Measurements from ENCODE around the gene ZNF207. TPM values are rescaled to one million over a fixed set of nuclear protein-coding genes. Genes with fewer than 3 reads are reported as not detected.

The ZNF207 gene
- total and polyA plus RNA-seq, 2 donors (not counting 1 experiment from before 2014, with no cell fraction given) = 135 to 314 TPM

GRCh38 chr17:32356750-32357149 lies 6.8 kb downstream of the ZNF207 start:
- ChIA-PET CTCF (no interaction called here), POLR2A (no interaction called here)
- no peak for DNase-seq
- Mint-ChIP-seq H3K4me3 (no peak overlapping the region), H3K9me3 (ENCODE audit: insufficient read depth) (no peaks in the 10 kb centered on the region), H3K27me3 (no peaks in the 10 kb centered on the region), H3K4me1 (peaks cover 38% of the 10 kb centered on the region), H3K27ac (no peak overlapping the region)
- no peaks in the 10 kb centered on the region for H3K27me3 ChIP-seq (replicated peaks in 1 of 4; ENCODE audit: control extremely low read depth in 1 of 4, control insufficient read depth in 3 of 4, insufficient read depth in 4 of 4, low read length in 3 of 4)
- no peak overlapping the region for H3K9ac ChIP-seq (ENCODE audit: low read length)
- H2AFZ ChIP-seq (ENCODE audit: insufficient read depth, low read depth, low read length, poor library complexity, severe bottlenecking) = no peak overlapping the region
- H3K4me3 ChIP-seq (ENCODE audit: control extremely low read depth in 1 of 5, extremely low read depth in 1 of 5, insufficient read depth in 1 of 5, low read depth in 2 of 5, low read length in 4 of 5) = no peak overlapping the region
- 100% methylated on average over 4 of the region's 5 CpGs for WGBS (ENCODE audit: insufficient coverage)
- ATAC-seq (ENCODE audit: low read depth) = no peak
- no peak overlapping the region for H3K4me2 ChIP-seq (replicated peaks; ENCODE audit: low read depth, low read length, poor library complexity, severe bottlenecking)
- TF ChIP-seq EZH2 (IDR thresholded peaks at IDR 0.05; ENCODE audit: borderline replicate concordance, insufficient read depth, low read depth, low read length, poor library complexity, severe bottlenecking) = no peak
- no peak for TF ChIP-seq CTCF (IDR thresholded peaks at IDR 0.05)
- H3K36me3 ChIP-seq (replicated peaks in 1 of 2; ENCODE audit: control extremely low read depth in 1 of 2, control insufficient read depth in 1 of 2, extremely low read depth in 1 of 2, insufficient read depth in 2 of 2, low read length in 1 of 2) = peaks cover 4 to 81% of the 10 kb centered on the region in 2 experiments
- intact Hi-C loops (cut with micrococcal nuclease) = loop anchor here (10.0 kb wide), 1 partner anchor 518 kb away; the partner anchor contains the start of gene MYO1D
- peaks cover 24 to 32% of the 10 kb centered on the region in 2 donors for H3K4me1 ChIP-seq (ENCODE audit: control insufficient read depth in 2 of 2, insufficient read depth in 2 of 2, low read length in 2 of 2)
- H4K20me1 ChIP-seq (ENCODE audit: control insufficient read depth, insufficient read depth, low read length, poor library complexity, severe bottlenecking) = peaks cover 85% of the 10 kb centered on the region
- no peaks in the 10 kb centered on the region for H3K9me3 ChIP-seq (ENCODE audit: control extremely low read depth in 1 of 3, control insufficient read depth in 2 of 3, insufficient read depth in 1 of 3, low read length in 2 of 3)
- peaks cover 95% of the 10 kb centered on the region for H3K79me2 ChIP-seq (ENCODE audit: control insufficient read depth, insufficient read depth, low read length)
- no peak overlapping the region for H3K27ac ChIP-seq (ENCODE audit: low read length in 2 of 2)

DNA sequence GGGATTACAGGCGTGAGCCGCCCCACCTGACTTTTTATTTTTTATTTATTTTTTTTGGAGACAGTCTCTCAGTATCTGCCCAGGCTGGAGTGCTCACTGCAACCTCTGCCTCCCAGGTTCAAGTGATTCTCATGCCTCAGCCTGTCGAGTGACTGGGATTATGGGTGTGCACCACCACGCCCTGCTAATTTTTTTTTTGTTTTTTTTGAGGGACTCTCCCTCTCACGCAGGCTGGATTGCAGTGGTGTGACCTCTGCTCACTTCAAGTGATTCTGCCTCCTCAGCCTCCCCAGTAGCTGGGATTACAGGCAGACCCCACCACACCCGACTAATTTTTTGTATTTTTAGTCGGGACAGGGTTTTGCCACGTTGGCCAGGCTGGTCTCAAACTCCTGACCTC lies 7.7 kb downstream of the ZNF207 start:
- POLR2A ChIA-PET = no interaction called here
- 96% methylated on average over 6 of the region's 8 CpGs for WGBS (ENCODE audit: insufficient coverage)
- H3K4me2 ChIP-seq (replicated peaks; ENCODE audit: low read depth, low read length, poor library complexity, severe bottlenecking) = no peak overlapping the region
- Mint-ChIP-seq H3K9me3 (ENCODE audit: insufficient read depth) (no peaks in the 10 kb centered on the region), H3K4me3 (no peak overlapping the region), H3K4me1 (peaks cover 32% of the 10 kb centered on the region), H3K27me3 (no peaks in the 10 kb centered on the region), H3K27ac (no peak overlapping the region)
- H3K27me3 ChIP-seq (replicated peaks in 1 of 4; ENCODE audit: control extremely low read depth in 1 of 4, control insufficient read depth in 3 of 4, insufficient read depth in 4 of 4, low read length in 3 of 4) = no peaks in the 10 kb centered on the region
- no peak for DNase-seq
- no peak overlapping the region for H2AFZ ChIP-seq (ENCODE audit: insufficient read depth, low read depth, low read length, poor library complexity, severe bottlenecking)
- H3K4me1 ChIP-seq (ENCODE audit: control insufficient read depth in 2 of 2, insufficient read depth in 2 of 2, low read length in 2 of 2) = peaks cover 15 to 24% of the 10 kb centered on the region in 2 donors
- no peak overlapping the region for H3K27ac ChIP-seq (ENCODE audit: low read length in 2 of 2)
- ATAC-seq (ENCODE audit: low read depth) = no peak
- peaks cover 85% of the 10 kb centered on the region for H4K20me1 ChIP-seq (ENCODE audit: control insufficient read depth, insufficient read depth, low read length, poor library complexity, severe bottlenecking)
- H3K9ac ChIP-seq (ENCODE audit: low read length) = no peak overlapping the region
- no peak for TF ChIP-seq CTCF (IDR thresholded peaks at IDR 0.05)
- no peak for TF ChIP-seq EZH2 (IDR thresholded peaks at IDR 0.05; ENCODE audit: borderline replicate concordance, insufficient read depth, low read depth, low read length, poor library complexity, severe bottlenecking)
- peaks cover 4 to 85% of the 10 kb centered on the region in 2 experiments for H3K36me3 ChIP-seq (replicated peaks in 1 of 2; ENCODE audit: control extremely low read depth in 1 of 2, control insufficient read depth in 1 of 2, extremely low read depth in 1 of 2, insufficient read depth in 2 of 2, low read length in 1 of 2)
- intact Hi-C loops (cut with micrococcal nuclease) = loop anchor here (10.0 kb wide), 1 partner anchor 517 kb away; the partner anchor contains the start of gene MYO1D
- H3K4me3 ChIP-seq (ENCODE audit: control extremely low read depth in 1 of 5, extremely low read depth in 1 of 5, insufficient read depth in 1 of 5, low read depth in 2 of 5, low read length in 4 of 5) = no peak overlapping the region
- H3K9me3 ChIP-seq (ENCODE audit: control extremely low read depth in 1 of 3, control insufficient read depth in 2 of 3, insufficient read depth in 1 of 3, low read length in 2 of 3) = no peaks in the 10 kb centered on the region
- CTCF ChIA-PET = no interaction called here
- peaks cover 93% of the 10 kb centered on the region for H3K79me2 ChIP-seq (ENCODE audit: control insufficient read depth, insufficient read depth, low read length)

Measured in B cell (primary cell).